Hepatocyte (in vitro differentiated cells): Measurements from ENCODE around the gene DELE1.

ENCODE experiments used
- EZH2 ChIP-seq: fragments of 200-600 bp; sonication (generic); IDR thresholded peaks from 2 replicates; pipeline ENCODE4 v1.6.1; 2016; ENCODE audit warnings: antibody characterized with exemption, mild to moderate bottlenecking, borderline replicate concordance
- EZH2phosphoT487 ChIP-seq: fragments of 200-600 bp; sonication (generic); IDR thresholded peaks from one replicate; pipeline ENCODE4 v1.6.1; 2018; ENCODE audit warnings: antibody characterized with exemption, mild to moderate bottlenecking, low read depth, moderate library complexity; ENCODE audit not compliant: unreplicated experiment, severe bottlenecking
- TF ChIP-seq, protein P1 (sequence below): fragments of 200-600 bp; sonication (generic); IDR thresholded peaks from 2 replicates; pipeline ENCODE4 v1.5.1; 2016; ENCODE audit warnings: antibody characterized with exemption, mild to moderate bottlenecking; ENCODE audit not compliant: poor library complexity

DNA sequence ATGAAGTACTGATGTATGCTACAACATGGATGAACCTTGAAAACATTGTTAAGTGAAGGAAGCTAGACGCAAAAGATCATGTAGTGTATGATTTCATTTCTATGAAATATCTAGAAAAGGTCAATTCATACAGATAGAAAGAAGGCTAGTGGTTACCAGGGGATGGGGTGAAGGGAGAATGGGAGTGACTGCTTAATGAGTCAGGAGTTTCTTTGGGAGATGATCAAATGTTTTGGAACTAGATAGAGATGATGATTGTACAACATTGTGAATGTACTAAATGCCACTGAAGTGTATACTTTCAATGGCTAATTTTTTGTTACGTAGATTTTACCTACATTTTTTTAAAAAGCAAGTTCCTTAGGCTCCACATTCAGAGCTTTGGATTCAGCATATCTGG, 14.9 kb upstream of the DELE1 start:
- no peak for TF ChIP-seq EZH2
- TF ChIP-seq, protein P1, sequence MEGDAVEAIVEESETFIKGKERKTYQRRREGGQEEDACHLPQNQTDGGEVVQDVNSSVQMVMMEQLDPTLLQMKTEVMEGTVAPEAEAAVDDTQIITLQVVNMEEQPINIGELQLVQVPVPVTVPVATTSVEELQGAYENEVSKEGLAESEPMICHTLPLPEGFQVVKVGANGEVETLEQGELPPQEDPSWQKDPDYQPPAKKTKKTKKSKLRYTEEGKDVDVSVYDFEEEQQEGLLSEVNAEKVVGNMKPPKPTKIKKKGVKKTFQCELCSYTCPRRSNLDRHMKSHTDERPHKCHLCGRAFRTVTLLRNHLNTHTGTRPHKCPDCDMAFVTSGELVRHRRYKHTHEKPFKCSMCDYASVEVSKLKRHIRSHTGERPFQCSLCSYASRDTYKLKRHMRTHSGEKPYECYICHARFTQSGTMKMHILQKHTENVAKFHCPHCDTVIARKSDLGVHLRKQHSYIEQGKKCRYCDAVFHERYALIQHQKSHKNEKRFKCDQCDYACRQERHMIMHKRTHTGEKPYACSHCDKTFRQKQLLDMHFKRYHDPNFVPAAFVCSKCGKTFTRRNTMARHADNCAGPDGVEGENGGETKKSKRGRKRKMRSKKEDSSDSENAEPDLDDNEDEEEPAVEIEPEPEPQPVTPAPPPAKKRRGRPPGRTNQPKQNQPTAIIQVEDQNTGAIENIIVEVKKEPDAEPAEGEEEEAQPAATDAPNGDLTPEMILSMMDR: no peak
- no peak for TF ChIP-seq EZH2phosphoT487
